ENCODE data around the gene LRRIQ1.

DNA sequence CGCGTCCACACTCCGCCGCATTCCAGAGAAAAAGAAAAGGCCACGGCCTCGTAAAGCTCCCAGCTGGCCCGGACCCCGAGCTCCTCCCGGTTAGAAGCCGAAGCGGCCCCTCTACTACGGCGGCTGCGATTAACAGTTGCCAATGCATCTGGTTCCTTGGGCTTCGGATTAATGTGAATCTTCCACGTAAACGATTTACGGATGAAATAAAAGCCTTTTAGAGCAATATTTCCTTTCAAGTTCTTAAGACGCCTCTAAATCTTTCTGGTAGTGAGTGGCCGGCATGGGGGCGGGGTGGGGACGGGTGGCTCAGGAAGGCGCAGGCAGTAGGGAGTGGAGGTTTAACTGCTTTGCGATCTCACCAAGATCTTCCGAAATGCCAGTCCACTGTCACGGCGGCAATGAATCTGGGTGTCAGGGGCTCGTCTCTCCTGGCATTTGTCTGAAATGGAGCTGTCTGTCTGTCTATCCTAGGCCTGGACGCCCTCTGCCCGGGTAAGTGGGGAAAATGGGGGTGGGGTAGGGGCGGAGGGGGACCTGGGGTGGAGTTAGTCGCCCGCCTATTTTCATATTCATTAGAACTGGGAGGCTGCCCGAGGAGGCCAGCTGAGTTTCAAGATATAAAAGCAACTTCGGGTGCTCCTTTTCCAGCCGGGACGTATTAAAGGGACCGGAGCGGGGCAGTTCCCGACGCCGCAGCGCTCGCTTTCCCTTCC, 243.5 kb downstream of the LRRIQ1 start:
- TF ChIP-seq, protein P1, sequence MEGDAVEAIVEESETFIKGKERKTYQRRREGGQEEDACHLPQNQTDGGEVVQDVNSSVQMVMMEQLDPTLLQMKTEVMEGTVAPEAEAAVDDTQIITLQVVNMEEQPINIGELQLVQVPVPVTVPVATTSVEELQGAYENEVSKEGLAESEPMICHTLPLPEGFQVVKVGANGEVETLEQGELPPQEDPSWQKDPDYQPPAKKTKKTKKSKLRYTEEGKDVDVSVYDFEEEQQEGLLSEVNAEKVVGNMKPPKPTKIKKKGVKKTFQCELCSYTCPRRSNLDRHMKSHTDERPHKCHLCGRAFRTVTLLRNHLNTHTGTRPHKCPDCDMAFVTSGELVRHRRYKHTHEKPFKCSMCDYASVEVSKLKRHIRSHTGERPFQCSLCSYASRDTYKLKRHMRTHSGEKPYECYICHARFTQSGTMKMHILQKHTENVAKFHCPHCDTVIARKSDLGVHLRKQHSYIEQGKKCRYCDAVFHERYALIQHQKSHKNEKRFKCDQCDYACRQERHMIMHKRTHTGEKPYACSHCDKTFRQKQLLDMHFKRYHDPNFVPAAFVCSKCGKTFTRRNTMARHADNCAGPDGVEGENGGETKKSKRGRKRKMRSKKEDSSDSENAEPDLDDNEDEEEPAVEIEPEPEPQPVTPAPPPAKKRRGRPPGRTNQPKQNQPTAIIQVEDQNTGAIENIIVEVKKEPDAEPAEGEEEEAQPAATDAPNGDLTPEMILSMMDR (IDR thresholded peaks at IDR 0.05 in 8 of 11, conservative IDR thresholded peaks at IDR 0.05 in 3 of 11) = no peak
- no peak for TF ChIP-seq POLR2A (IDR thresholded peaks at IDR 0.05)
- no peak for TF ChIP-seq POLR2AphosphoS5 (IDR thresholded peaks at IDR 0.05)
